ENCODE measurements around the gene LFNG. TPM values are rescaled to one million over a fixed set of nuclear protein-coding genes. Genes with fewer than 3 reads are reported as not detected.

LFNG gene
- total RNA-seq, 1 donor from 2014 or later, result 42.6 TPM

GRCh38 chr7:2493205-2494164, 26.1 kb upstream of the LFNG start:
- TF ChIP-seq CTCF (IDR thresholded peaks at IDR 0.05), result no peak
- ATAC-seq (no peak), DNase-seq (no peak)
- intact Hi-C loops (cut with DNase I), result no loop called here
- Histone ChIP-seq H3K4me3 (no peak overlapping the region), H3K9me3 (no peaks in the 10 kb centered on the region), H3K4me1 (peaks cover 37% of the 10 kb centered on the region), H3K27ac (no peak overlapping the region), H3K36me3 (no peaks in the 10 kb centered on the region), H3K27me3 (ENCODE audit: low read depth) (peaks cover 22% of the 10 kb centered on the region)

GRCh38 chr7:2494191-2495130, 25.1 kb upstream of the LFNG start:
- no peak for TF ChIP-seq CTCF (IDR thresholded peaks at IDR 0.05)
- no peak overlapping the region for H3K4me3 ChIP-seq
- H3K9me3 ChIP-seq, result no peaks in the 10 kb centered on the region
- no peak overlapping the region for H3K27ac ChIP-seq
- H3K4me1 ChIP-seq, result peaks cover 30% of the 10 kb centered on the region
- ATAC-seq, result peak in 1 of 2 donors; percentile 24
- DNase-seq, result no peak
- peaks cover 30% of the 10 kb centered on the region for H3K27me3 ChIP-seq (ENCODE audit: low read depth)
- intact Hi-C loops (cut with DNase I), result no loop called here
- H3K36me3 ChIP-seq, result no peaks in the 10 kb centered on the region

GRCh38 chr7:2495418-2496299, 23.9 kb upstream of the LFNG start:
- H3K4me3 ChIP-seq, result no peak overlapping the region
- no peaks in the 10 kb centered on the region for H3K36me3 ChIP-seq
- no peak overlapping the region for H3K27ac ChIP-seq
- H3K27me3 ChIP-seq (ENCODE audit: low read depth), result peaks cover 30% of the 10 kb centered on the region
- intact Hi-C loops (cut with DNase I), result no loop called here
- no peak for TF ChIP-seq CTCF (IDR thresholded peaks at IDR 0.05)
- ATAC-seq, result no peak
- H3K9me3 ChIP-seq, result no peaks in the 10 kb centered on the region
- DNase-seq, result no peak
- peaks cover 21% of the 10 kb centered on the region for H3K4me1 ChIP-seq

- H3K4me3 ChIP-seq, result no peak overlapping the region
- H3K4me1 ChIP-seq, result peaks cover 21% of the 10 kb centered on the region
- no peak overlapping the region for H3K27ac ChIP-seq
- H3K9me3 ChIP-seq, result no peaks in the 10 kb centered on the region
- TF ChIP-seq CTCF (IDR thresholded peaks at IDR 0.05), result no peak
- peaks cover 30% of the 10 kb centered on the region for H3K27me3 ChIP-seq (ENCODE audit: low read depth)
- H3K36me3 ChIP-seq, result no peaks in the 10 kb centered on the region
- DNase-seq (no peak), ATAC-seq (no peak)
- intact Hi-C loops (cut with DNase I), result no loop called here
Measured at GRCh38 chr7:2496375-2496774, 23.2 kb upstream of the LFNG start.

- TF ChIP-seq CTCF (IDR thresholded peaks at IDR 0.05), result no peak
- DNase-seq, result no peak
- intact Hi-C loops (cut with DNase I), result no loop called here
- Histone ChIP-seq H3K27ac (no peak overlapping the region), H3K4me1 (peaks cover 21% of the 10 kb centered on the region), H3K9me3 (no peaks in the 10 kb centered on the region), H3K4me3 (no peak overlapping the region), H3K27me3 (ENCODE audit: low read depth) (peaks cover 30% of the 10 kb centered on the region), H3K36me3 (no peaks in the 10 kb centered on the region)
- ATAC-seq, result no peak
Measured at GRCh38 chr7:2497065-2497464, 22.5 kb upstream of the LFNG start.

All from lower lobe of right lung (tissue), 2 donors.